Measurements from ENCODE around the gene PRDM2. TPM values are rescaled to one million over a fixed set of nuclear protein-coding genes. Genes with fewer than 3 reads are reported as not detected.
"Not testable (repeated sequence)": the region's sequence is repeated elsewhere in the genome, so short reads cannot be mapped to it uniquely, and the experiment has no call there.

The PRDM2 gene
- total and polyA plus RNA-seq, 2 donors (not counting 1 experiment from before 2014, with no cell fraction given), result 9.1 to 11.6 TPM

DNA sequence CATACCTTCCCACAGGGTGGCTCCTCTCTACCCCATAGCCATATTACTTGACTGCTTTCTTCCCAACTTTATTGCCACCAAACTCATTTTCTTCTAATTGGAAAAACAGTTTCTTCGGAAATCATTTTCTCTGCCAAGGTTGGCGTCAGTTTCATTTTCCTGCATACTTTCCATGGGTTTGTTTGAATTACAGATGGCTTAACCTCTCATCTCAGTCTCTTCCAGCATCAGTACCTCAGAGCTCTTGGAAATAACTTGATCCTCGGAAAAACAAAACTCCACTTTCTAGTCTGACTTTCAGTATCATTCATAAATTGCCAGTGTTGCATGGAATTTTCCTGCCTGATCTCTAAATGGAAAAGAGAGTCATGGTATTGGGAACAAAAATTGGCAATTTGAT is 20.3 kb upstream of the PRDM2 start:
- Histone ChIP-seq H2AFZ (ENCODE audit: low read length) (no peak overlapping the region), H3K9me3 (ENCODE audit: control insufficient read depth, insufficient read depth, low read depth, low read length) (no peaks in the 10 kb centered on the region), H3K27me3 (ENCODE audit: control insufficient read depth, insufficient read depth, low read length) (no peaks in the 10 kb centered on the region), H3K4me3 (replicated peaks in 1 of 4; ENCODE audit: control extremely low read depth in 1 of 4, insufficient read depth in 1 of 4, low read depth in 3 of 4, low read length in 4 of 4) (no peak overlapping the region), H3K36me3 (ENCODE audit: control insufficient read depth, insufficient read depth, low read length) (no peaks in the 10 kb centered on the region), H3K79me2 (ENCODE audit: control insufficient read depth, insufficient read depth, low read length) (no peaks in the 10 kb centered on the region), H3K27ac (ENCODE audit: insufficient read depth, low read length) (no peak overlapping the region), H3K4me1 (ENCODE audit: control insufficient read depth, extremely low read depth, insufficient read depth, low read length) (no peaks in the 10 kb centered on the region), H3K4me2 (ENCODE audit: extremely low read depth, insufficient read depth, low read length) (no peak overlapping the region), H4K20me1 (ENCODE audit: control insufficient read depth, extremely low read depth, insufficient read depth, low read length) (no peaks in the 10 kb centered on the region), H3K9ac (ENCODE audit: insufficient read depth, low read length) (no peak overlapping the region)
- TF ChIP-seq EZH2 (IDR thresholded peaks at IDR 0.05; ENCODE audit: low read length, missing control alignments), result no peak
- TF ChIP-seq, protein P1, sequence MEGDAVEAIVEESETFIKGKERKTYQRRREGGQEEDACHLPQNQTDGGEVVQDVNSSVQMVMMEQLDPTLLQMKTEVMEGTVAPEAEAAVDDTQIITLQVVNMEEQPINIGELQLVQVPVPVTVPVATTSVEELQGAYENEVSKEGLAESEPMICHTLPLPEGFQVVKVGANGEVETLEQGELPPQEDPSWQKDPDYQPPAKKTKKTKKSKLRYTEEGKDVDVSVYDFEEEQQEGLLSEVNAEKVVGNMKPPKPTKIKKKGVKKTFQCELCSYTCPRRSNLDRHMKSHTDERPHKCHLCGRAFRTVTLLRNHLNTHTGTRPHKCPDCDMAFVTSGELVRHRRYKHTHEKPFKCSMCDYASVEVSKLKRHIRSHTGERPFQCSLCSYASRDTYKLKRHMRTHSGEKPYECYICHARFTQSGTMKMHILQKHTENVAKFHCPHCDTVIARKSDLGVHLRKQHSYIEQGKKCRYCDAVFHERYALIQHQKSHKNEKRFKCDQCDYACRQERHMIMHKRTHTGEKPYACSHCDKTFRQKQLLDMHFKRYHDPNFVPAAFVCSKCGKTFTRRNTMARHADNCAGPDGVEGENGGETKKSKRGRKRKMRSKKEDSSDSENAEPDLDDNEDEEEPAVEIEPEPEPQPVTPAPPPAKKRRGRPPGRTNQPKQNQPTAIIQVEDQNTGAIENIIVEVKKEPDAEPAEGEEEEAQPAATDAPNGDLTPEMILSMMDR (conservative IDR thresholded peaks at IDR 0.05 in 1 of 2, IDR thresholded peaks at IDR 0.05 in 1 of 2; ENCODE audit: low read depth in 1 of 2, low read length in 2 of 2), result no peak
- no peak for DNase-seq (ENCODE audit: low read depth in 2 of 2)

- H3K27ac ChIP-seq (ENCODE audit: insufficient read depth, low read length); H3K36me3 ChIP-seq (ENCODE audit: control insufficient read depth, insufficient read depth, low read length); H3K9me3 ChIP-seq (ENCODE audit: control insufficient read depth, insufficient read depth, low read depth, low read length); H3K27me3 ChIP-seq (ENCODE audit: control insufficient read depth, insufficient read depth, low read length); H3K79me2 ChIP-seq (ENCODE audit: control insufficient read depth, insufficient read depth, low read length); H3K4me2 ChIP-seq (ENCODE audit: extremely low read depth, insufficient read depth, low read length); DNase-seq (ENCODE audit: low read depth in 2 of 2); H3K4me1 ChIP-seq (ENCODE audit: control insufficient read depth, extremely low read depth, insufficient read depth, low read length); H3K9ac ChIP-seq (ENCODE audit: insufficient read depth, low read length); H2AFZ ChIP-seq (ENCODE audit: low read length); H4K20me1 ChIP-seq (ENCODE audit: control insufficient read depth, extremely low read depth, insufficient read depth, low read length); H3K4me3 ChIP-seq (replicated peaks in 1 of 4; ENCODE audit: control extremely low read depth in 1 of 4, insufficient read depth in 1 of 4, low read depth in 3 of 4, low read length in 4 of 4): not testable (repeated sequence)
Observed at GRCh38 chr1:13680609-13681008, 19.4 kb upstream of the PRDM2 start.

- Histone ChIP-seq H2AFZ (ENCODE audit: low read length) (no peak overlapping the region), H3K4me2 (ENCODE audit: extremely low read depth, insufficient read depth, low read length) (no peak overlapping the region), H4K20me1 (ENCODE audit: control insufficient read depth, extremely low read depth, insufficient read depth, low read length) (no peaks in the 10 kb centered on the region), H3K27me3 (ENCODE audit: control insufficient read depth, insufficient read depth, low read length) (no peaks in the 10 kb centered on the region), H3K9me3 (ENCODE audit: control insufficient read depth, insufficient read depth, low read depth, low read length) (no peaks in the 10 kb centered on the region), H3K9ac (ENCODE audit: insufficient read depth, low read length) (no peak overlapping the region), H3K79me2 (ENCODE audit: control insufficient read depth, insufficient read depth, low read length) (no peaks in the 10 kb centered on the region), H3K36me3 (ENCODE audit: control insufficient read depth, insufficient read depth, low read length) (no peaks in the 10 kb centered on the region), H3K27ac (ENCODE audit: insufficient read depth, low read length) (no peak overlapping the region), H3K4me1 (ENCODE audit: control insufficient read depth, extremely low read depth, insufficient read depth, low read length) (no peaks in the 10 kb centered on the region), H3K4me3 (replicated peaks in 1 of 4; ENCODE audit: control extremely low read depth in 1 of 4, insufficient read depth in 1 of 4, low read depth in 3 of 4, low read length in 4 of 4) (no peak overlapping the region)
- TF ChIP-seq, protein P1 (conservative IDR thresholded peaks at IDR 0.05 in 1 of 2, IDR thresholded peaks at IDR 0.05 in 1 of 2; ENCODE audit: low read depth in 1 of 2, low read length in 2 of 2), result no peak
- no peak for TF ChIP-seq EZH2 (IDR thresholded peaks at IDR 0.05; ENCODE audit: low read length, missing control alignments)
- DNase-seq (ENCODE audit: low read depth in 2 of 2), result no peak
Observed at GRCh38 chr1:13681921-13682320, 18.1 kb upstream of the PRDM2 start.
